Stimulated activated CD8-positive, alpha-beta memory T cell treated with anti-CD3 and anti-CD28 coated beads, Interleukin-12 subunit alpha, Interleukin-12 subunit beta, amount 100 ng/mL, for 24 hours (primary cell): ENCODE measurements around the gene MYL2.

ENCODE experiments used
- DNase-seq: peaks from one replicate; pipeline ENCODE4 v3.0.0-alpha.2; 2020; ENCODE audit errors: extremely low read depth

MYL2 gene

DNA sequence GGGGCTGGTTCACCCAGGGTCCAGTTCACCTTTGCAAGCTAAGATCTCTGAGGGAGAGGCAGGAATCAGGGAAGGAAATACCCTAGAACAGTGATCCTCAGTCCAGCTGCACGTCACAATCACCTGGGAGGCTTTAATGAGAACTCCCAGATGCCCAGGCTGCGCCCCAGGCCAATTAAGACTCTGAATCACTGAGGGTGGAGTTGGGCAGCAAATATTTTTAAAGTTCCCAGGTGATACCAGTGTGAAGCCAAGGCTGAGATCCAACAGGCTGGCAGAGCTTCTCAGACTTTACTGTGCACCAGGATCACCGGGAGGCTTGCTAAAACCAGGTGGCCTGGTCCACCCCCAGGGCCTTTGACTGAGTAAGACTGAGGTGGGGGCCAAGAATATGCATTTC, 23.8 kb downstream of the MYL2 start:
- no peak for DNase-seq

- DNase-seq = no peak
Observed at GRCh38 chr12:110893956-110894355, 26.4 kb downstream of the MYL2 start.

DNA sequence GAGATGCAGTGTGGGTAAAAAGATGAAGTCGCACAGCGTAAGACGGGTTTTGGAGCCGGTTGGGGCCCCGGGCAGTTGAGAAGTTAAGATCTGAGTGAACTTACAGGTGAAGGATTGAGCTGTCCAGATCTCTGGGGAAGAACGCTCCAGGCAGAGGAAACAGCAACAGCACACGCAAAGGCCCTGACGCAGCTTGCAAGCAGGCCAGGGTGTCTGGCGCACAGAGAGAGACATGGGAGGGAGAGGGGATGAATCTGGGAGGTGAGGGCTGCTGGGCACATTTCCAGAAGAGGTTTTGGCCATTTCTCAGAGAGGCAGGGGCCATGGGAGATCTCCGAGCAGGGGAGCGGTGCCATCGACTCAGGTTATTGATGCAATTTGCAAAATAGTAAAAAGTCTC, 31.0 kb downstream of the MYL2 start:
- no peak for DNase-seq

GRCh38 chr12:110888256-110888991, 32.0 kb downstream of the MYL2 start:
- DNase-seq = no peak

GRCh38 chr12:110885152-110885840, 35.1 kb downstream of the MYL2 start:
- no peak for DNase-seq

GRCh38 chr12:110883251-110883650, 37.1 kb downstream of the MYL2 start:
- no peak for DNase-seq

- no peak for DNase-seq
Observed at GRCh38 chr12:110880651-110881050, 39.7 kb downstream of the MYL2 start.

- no peak for DNase-seq
Observed at GRCh38 chr12:110874781-110875180, 45.6 kb downstream of the MYL2 start.

GRCh38 chr12:110874351-110874750, 46.0 kb downstream of the MYL2 start:
- no peak for DNase-seq

GRCh38 chr12:110872100-110872499, 48.3 kb downstream of the MYL2 start:
- no peak for DNase-seq

GRCh38 chr12:110869803-110870202, 50.6 kb downstream of the MYL2 start:
- DNase-seq = no peak

GRCh38 chr12:110869026-110869425, 51.4 kb downstream of the MYL2 start:
- no peak for DNase-seq

- DNase-seq = no peak
Observed at GRCh38 chr12:110865521-110865920, 54.9 kb downstream of the MYL2 start.

DNA sequence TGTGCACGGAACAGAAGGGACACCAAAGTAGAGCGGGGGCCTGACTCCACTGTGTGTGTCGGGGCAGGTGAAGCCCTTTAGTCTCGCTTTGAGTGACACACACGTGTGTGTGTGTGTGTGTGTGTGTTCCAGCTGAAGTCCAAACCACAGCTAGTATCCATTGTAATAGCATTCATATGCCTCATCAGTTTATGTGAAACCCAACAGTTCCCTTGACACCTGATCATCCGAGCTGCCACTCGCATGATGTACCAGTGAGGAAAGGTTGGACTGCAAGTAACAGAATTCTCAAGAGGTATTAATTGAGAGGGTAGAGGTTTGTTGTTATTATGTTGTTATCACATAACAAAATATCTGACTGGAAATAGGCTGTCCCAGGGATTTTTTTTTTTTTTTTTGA, 57.2 kb downstream of the MYL2 start:
- DNase-seq = no peak

GRCh38 chr12:110862329-110862728, 58.0 kb downstream of the MYL2 start:
- no peak for DNase-seq

DNA sequence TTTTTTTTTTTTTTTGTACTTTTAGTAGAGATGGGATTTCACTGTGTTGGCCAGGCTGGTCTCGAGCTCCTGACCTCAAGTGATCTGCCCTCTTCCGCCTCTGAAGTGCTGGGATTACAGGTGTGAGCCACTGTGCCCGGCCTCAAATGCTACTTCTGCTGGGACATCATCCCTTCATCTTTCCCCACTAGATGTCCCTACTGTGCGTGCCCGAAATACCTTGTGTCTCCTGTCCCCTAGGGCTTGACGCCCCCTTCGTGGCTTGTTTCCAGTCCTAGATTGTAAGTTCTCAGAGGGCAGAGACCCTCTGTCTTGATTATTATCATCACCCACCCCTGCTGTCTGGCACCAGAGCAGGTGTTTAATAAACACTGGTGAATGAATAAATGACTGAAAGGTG, 58.6 kb downstream of the MYL2 start:
- DNase-seq = no peak
